22Rv1 (cell line): ENCODE measurements around the gene CXCR4.

Experiments
- CTCF ChIP-seq: fragments of 450-650 bp; IDR thresholded peaks from 2 replicates; pipeline ENCODE4 v1.5.1; 2017; ENCODE audit warnings: mild to moderate bottlenecking
- ZFX ChIP-seq: fragments of 450-650 bp; IDR thresholded peaks from 2 replicates; pipeline ENCODE4 v1.6.1; 2017; ENCODE audit warnings: antibody characterized with exemption, borderline replicate concordance

- TF ChIP-seq CTCF, result no peak
- TF ChIP-seq ZFX, result no peak
These were observed 14.8 kb upstream of the CXCR4 start for GRCh38 chr2:136132825-136133155.
